ENCODE measurements around the gene SERPINE1. TPM values are rescaled to one million over a fixed set of nuclear protein-coding genes. Genes with fewer than 3 reads are reported as not detected.
A peak's percentile ranks its signal among the peaks of the same experiment; 100 is the strongest.

The SERPINE1 gene
- total and polyA plus RNA-seq, 2 of the 13 experiments (the other 11 are each of a cell fraction or from before 2014, with no cell fraction given) = 21.2 to 1,576 TPM

GRCh38 chr7:101099969-101100781 is 26.7 kb upstream of the SERPINE1 start (continued):
- TF ChIP-seq FUBP1 (CRISPR knock-in tag; IDR thresholded peaks at IDR 0.05; ENCODE audit: borderline replicate concordance) (no peak), HIC2 (CRISPR knock-in tag; IDR thresholded peaks at IDR 0.05; ENCODE audit: low read depth) (peak; percentile 89), PATZ1 (CRISPR knock-in tag; IDR thresholded peaks at IDR 0.05) (peak; percentile 78), ZSCAN30 (CRISPR knock-in tag; IDR thresholded peaks at IDR 0.05) (0 out of 2 replicates have a peak, but pooled peaks have one; percentile 41), ZFP36L1 (CRISPR knock-in tag; IDR thresholded peaks at IDR 0.05) (peak; percentile 42; the same call in 1 of the 2 replicates), ZNF609 (CRISPR knock-in tag; IDR thresholded peaks at IDR 0.05; ENCODE audit: borderline replicate concordance) (no peak), MAFF (IDR thresholded peaks at IDR 0.05; ENCODE audit: low read depth, low read length) (peak; percentile 99), DRAP1 (CRISPR knock-in tag; IDR thresholded peaks at IDR 0.05) (peak; percentile 27; the same call in 1 of the 2 replicates), TARDBP (CRISPR knock-in tag; IDR thresholded peaks at IDR 0.05) (0 out of 2 replicates have a peak, but pooled peaks have one; percentile 8), ARID5B (CRISPR knock-in tag; IDR thresholded peaks at IDR 0.05) (peak; percentile 81), FOXP1 (IDR thresholded peaks at IDR 0.05) (no peak), FOXP1 (CRISPR knock-in tag; IDR thresholded peaks at IDR 0.05) (no peak)

Data from HepG2 (cell line).